Cerebellar cortex (tissue), 1 donor: ENCODE measurements around the gene PTPRQ.
"Not testable (repeated sequence)": the region's sequence is repeated elsewhere in the genome, so short reads cannot be mapped to it uniquely, and the experiment has no call there.

Experiments used
- DNase-seq: peaks from one replicate; pipeline ENCODE4 v3.0.0-alpha.2; 2015; ENCODE audit warnings: low spot score

The PTPRQ gene

DNA sequence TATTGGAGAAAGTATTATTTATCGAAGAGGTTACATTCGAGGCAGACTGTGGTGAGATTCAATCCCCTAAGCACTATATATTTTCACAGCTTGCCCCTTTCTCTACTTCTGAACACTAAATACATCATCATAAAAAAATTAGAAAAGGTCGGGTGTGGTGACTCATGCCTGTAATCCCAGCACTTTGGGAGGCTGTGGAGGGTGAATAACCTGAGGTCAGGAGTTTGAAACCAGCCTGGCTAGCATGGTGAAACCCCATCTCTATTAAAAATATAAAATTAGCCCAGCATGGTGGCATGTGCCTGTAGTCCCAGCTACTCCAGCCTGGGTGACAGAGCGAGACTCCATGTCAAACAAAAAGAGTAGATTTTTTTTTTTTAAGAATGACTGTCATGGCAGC lies 192.8 kb downstream of the PTPRQ start:
- no peak for DNase-seq

DNA sequence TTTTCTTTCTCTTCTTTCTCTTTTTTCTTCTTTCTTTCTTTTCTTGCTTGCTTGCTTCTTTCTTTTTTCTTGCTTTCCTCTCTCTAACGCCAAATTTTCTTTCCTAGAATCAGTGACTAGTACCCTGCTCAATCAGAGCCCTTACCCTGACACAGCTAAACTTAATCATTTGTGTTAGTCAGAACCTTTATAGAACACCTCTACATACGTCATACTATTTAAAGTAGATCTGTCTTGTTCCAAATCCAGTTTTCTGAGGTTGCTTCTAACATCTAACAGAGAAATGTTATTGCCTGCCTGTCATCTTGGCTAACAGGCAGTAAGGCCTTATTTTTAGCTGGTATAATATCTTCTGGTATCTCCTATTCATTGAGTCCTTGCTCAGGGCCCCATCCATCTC lies 197.9 kb downstream of the PTPRQ start:
- DNase-seq = no peak

DNA sequence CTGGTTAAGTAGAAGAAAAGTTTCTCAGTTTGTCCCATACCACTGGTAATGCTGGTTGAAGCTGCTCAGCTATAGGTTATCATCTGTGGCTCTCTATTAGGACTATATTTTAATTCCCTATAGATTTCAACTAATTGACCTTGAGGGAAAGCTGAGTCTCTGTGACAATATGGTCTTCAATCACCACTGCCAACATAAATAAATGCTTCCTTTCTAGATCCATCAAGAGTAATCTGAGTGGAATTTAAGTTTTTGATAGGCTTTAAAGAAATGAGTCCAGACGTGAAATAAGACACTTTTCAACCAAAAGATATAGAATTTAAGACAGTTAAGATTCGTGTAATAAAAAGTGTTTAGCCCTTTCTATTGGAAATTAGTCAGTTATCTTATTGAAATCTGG lies 199.9 kb downstream of the PTPRQ start:
- DNase-seq = no peak

DNA sequence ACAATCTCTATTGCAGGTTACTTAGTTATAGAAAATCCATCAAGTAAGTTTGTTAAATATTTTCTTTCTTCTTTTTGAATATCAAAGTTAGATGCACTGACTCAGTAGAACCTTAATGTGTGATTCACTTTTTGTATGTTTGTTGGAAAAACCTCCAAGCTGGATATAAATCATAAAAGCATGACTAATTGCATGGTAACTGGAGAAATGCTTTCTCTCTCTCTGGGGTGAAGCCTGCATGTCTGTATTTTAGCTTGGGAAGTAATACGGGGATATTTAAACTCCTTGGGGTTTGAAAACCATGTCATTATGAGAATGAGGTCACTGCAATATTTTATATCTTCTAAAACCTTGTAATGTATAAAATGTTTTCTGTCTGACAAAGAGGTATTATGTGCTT lies 204.8 kb downstream of the PTPRQ start:
- DNase-seq = no peak

DNA sequence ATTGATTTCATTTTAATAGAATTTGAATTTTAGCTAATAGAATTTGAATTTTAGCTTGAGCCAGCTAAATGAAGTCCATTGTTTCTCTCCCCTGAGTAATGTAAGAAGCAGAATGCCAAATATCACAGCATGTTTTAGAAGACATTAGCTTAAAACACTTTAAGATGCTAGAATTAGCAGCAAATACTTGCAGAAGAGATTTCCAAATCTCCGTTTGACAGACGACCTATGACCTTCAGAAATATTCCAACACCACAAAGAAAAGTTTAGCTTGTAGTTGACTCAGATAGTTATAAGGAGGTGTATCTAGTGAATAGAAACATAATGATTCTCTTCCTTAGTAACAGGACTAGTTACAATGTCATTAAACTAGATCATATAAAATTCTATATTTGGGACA lies 211.7 kb downstream of the PTPRQ start:
- DNase-seq = no peak

DNA sequence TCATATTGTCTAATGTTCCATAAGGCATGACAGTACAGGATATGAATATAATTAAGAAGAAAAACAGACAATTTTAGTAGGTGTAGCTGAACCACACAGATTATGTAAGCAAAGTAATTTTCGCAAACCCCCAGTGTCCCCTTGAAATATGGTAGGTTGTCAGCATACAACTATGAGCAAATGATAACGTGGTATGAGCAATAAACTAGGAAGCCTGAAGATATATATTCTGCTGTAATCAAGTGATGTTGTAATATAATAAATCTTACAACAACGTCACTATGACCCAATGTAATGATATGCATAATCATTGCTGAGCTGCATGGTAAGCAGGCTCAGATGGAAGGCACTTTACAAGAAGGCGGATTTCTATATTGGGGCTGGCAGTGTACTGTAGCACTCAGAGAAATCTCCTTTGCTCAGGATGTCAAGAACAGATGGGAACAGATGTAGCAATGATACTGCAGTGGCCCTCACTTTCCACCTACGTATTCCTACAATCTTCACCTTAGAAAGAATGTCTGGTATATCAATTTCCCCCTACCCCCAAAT lies 215.6 kb downstream of the PTPRQ start:
- no peak for DNase-seq

DNA sequence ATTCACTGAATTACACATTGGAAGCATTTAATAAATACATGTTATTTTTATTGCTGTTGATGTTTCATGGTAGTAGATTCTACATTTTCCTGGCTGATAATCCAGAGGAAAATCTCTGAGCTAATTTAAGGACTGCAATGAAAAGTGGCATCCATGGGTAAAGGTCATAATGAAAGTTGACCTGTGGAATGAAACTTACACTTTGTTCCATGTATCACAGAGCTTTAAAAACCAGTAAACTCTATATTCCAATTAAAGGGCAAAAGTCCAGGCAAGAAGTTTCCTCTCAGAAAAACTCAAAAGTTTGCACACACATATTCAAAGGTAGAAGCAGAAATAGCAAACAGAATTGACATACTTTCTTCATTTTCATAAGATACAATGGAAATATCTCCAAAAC lies 218.6 kb downstream of the PTPRQ start:
- no peak for DNase-seq

DNA sequence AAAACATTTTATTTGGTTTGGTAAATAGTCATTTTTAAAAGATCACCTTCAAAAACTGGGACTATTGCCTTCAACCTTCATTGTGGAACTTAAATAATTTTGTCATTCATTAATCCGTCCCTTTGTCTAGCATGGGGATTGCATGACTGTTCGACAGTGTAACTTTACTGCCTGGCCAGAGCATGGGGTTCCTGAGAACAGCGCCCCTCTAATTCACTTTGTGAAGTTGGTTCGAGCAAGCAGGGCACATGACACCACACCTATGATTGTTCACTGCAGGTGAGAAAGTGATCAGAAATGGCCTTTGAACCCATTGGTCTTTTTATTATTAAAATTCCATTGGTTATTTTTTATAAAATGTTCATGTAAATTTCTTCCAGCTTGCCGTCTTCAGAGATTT lies 226.2 kb downstream of the PTPRQ start:
- DNase-seq = no peak

DNA sequence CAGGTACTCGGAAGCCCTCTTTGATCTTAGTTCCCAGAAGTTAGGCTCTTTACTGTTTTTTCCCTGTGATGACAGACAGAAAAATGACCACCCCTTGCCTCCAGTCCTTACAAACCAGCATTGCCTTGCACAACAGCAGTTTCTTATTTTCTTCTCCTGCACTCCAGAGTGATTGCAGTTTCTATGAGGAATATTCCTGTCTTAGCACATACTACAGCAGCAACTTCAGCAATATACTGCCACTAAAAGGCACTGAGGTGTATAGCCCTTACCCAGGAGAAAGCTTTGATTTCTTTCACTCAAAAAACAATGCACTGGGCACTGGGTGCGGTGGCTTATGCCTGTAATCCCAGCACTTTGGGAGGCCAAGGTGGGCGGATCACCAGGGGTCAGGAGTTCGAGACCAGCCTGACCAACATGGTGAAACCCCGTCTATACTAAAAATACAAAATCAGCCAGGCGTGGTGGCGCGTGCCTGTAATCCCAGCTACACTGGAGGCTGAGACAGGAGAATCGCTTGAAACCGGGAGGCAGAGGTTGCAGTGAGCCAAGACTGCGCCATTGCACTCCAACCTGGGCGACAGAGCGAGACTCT lies 232.1 kb downstream of the PTPRQ start:
- not testable (repeated sequence) for DNase-seq

DNA sequence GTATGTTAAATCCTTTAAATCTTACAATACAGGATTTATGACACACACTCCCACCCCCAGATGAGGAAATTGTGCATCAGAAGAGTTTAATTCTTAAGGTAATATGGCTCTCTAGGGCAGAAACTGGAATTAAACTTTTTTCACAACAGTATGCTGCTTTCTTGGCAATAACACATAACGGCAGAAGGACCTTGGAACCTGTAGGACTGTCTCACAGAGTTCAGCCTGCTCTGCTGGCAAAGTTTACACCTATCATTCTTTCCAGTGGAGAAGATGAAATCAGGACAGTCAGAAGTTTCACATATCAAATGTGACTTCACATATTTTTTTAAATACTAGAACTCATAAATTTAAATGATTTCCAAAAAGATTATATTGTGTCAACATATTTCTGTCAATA lies 232.8 kb downstream of the PTPRQ start:
- DNase-seq = peak; percentile 33

DNA sequence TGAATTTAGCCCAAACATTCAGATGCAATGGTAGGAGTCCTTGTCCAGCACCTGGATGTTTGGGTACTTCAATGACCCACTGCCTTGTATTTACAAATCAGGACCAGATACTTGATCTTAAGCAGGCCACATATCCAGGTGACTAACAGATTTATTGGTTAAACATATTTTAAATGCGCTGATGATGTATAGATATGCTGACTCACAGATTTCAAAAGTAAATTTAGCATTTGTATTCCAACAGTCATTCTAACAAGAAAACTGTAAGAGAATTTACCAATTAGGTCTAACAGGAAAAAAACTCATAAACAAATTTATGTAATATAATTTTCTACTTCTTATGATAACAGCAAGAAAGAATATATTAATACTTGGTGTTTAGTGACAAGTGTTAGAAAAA lies 234.0 kb downstream of the PTPRQ start:
- no peak for DNase-seq

DNA sequence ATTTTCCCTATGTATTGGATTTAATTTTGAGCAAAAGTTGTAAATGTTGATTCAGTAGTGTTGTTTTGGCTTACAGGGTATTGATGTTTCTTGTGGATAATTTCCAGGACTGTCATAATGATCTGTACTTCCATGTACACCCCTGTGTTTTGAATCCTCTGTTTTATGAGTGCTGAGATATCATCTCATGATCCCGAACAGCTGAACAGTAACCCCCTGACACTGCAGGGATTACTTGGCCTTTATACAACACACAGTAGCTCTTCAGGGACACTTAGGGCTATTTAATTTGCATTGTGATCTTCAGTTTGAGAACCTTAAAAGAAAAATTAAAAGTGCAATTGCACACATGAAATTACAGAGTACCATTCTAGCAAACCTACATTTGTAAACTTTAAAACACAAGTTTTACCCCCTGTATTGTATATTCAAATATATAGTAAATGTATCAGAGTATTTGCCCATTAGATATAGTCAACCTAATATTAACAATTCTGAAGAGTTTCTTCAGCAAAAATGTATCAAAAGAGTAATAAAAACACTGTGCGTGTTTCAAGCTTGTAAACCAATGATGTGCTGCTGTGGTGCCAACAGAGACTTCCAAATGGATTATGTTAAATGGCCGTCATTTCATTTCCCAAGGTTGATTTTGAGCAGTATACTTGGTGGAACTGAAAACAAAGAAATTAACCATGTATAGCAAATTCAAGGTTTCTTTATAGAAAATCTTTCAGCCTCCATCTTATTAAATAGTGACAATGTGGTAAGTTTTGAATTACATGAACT lies 235.5 kb downstream of the PTPRQ start:
- DNase-seq = no peak

DNA sequence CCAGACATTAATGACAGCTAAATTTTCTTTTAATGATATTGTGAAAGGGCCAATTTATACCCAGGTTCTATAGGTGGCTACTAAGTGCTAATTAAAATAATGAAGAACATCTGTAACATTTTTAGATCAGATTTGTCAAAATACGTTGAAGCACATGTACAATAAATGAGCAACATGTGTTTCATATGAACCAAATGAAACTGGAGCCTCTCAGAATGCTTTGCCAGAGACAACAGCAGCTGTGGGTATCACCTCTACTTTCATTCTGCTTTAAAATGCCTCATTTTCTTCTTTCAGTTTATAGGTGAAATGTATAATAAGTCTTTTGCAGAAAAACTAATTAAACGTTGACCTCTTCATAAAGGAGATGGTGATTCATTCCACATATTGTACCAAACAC lies 237.3 kb downstream of the PTPRQ start:
- no peak for DNase-seq

DNA sequence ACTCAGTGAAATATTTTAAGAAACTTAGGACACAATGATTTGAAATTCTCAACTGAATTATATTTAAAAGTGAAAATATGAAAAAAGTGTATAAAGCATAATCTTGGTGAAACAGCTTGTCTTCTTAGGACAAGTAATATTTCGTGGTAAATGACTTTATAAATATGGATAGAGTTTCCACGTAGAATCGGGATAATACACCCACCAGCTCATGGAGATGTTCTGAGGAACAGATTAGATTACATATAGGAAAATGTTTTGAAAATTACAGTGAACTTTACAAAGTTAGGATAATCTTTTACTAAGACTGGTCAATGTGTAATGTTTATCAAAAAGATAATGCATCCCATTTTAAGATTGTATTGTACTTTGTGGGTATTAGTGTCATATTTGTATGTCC lies 237.8 kb downstream of the PTPRQ start:
- DNase-seq = no peak

DNA sequence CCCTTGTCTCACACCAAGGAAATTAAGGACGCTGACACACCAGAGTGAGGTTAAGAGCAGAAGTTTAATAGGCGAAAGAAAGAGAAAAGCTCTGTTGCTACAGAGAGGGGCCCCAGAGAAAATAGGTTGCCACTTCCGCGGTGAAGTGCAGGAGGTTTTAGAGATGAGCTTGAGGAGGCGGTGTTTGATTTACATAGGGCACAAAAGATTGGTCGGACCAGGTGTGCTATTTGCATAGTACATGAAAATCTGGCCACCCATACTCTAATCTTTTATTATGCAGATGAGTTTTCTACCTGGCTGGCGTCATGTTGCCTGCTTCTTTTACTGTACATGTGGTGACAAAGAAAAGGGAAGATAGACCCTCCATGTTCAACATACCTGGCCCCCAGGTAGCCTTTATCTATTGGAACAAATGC lies 240.1 kb downstream of the PTPRQ start:
- no peak for DNase-seq

DNA sequence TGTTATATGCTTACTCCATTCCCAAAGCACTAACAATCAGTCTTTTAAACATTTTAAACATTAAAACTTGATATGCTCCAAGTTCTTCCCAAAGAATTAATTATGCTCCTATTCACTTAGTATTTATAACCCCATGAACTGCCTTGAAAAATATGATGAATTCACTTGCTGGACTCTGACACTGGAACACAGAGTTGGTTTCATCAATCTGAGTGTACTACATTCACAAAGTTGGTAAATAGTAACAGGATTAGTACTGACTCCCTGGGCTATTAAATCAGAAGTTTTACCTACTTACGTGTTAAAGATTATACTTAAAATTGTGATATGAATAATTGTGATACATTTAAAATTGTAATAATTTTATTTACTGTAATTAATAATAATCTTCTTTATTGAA lies 246.1 kb downstream of the PTPRQ start:
- DNase-seq = no peak

DNA sequence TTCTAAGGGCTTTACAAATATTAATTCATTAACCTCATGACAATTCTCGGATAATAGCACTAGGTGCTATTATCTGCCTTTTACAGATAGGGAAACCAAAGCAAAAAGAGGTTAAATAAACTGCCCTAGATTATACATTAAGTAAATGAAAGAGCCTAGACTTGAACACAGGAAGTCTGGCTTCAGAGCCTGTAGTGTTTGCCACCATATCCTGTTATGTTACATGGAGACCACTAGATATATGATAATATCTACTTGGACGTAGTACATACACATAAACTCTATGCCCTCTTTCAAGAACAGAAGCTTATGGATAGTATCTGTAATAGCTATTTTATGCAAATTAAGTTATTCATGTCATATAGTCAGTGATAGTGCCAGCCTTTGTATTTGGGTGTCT lies 246.5 kb downstream of the PTPRQ start:
- no peak for DNase-seq

DNA sequence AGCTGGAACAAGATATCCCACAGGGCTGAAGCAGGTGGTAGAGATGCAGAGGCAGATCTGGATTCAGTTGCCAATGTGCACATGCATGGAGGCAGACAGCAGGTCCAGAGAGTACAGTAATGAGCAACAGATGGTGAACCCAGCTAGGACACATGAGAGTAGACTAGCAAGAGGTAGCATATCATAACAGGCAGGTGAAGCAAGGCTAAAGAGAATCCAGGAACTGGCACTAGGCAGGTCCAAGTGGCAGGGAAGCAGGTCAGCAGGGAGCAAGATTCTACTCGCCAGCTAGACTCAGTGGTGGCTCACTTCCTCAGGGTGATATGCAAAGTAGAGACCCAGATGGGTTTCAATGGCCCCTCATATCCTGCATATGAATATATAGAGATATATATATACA lies 248.1 kb downstream of the PTPRQ start:
- DNase-seq = peak; percentile 95

DNA sequence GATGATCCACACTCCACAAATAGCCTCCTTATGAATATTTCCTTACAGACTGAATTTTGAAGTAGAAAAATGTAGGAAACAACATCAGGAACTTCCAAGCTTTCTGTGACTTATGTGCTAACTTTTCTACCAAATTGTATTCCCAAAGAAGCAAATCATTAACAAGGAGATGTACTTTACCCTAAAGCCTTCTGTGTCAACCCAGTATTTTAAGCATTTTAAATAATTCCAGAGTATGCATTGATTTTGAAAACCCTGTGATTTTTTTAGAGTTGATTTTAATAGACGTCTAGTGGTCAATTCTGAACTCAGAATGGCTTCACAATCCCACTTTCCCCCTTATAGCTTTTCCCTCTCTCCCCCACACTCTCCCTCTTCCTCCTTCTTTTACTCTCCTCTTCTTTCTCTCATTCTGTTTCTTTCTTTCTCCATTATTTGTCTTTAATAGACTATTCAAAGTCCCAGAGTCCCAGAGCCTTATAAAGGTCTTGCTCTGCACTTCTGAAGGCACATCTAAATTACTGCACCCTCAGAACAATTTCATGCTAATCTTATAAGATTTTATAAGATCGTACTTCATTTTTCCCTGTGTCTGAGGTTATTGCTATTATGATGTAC lies 253.3 kb downstream of the PTPRQ start:
- no peak for DNase-seq

DNA sequence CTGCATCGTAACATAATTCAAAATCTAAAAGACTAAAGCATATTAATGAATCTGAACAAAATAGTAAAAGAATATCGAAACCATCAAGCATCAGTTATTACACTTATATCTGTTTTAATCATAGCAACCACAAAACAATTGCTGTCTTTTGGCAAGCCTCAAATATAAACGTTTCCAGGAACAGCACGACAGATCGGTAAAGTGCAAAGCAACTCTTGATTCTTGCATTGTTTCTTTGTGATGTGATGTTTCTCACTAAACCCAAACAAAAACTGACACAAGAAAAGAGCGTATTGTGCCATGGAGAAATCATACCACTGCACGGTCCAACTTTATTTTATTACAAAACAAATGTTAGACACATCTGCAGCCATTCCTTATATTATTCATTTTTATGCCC lies 254.2 kb downstream of the PTPRQ start:
- DNase-seq = no peak

DNA sequence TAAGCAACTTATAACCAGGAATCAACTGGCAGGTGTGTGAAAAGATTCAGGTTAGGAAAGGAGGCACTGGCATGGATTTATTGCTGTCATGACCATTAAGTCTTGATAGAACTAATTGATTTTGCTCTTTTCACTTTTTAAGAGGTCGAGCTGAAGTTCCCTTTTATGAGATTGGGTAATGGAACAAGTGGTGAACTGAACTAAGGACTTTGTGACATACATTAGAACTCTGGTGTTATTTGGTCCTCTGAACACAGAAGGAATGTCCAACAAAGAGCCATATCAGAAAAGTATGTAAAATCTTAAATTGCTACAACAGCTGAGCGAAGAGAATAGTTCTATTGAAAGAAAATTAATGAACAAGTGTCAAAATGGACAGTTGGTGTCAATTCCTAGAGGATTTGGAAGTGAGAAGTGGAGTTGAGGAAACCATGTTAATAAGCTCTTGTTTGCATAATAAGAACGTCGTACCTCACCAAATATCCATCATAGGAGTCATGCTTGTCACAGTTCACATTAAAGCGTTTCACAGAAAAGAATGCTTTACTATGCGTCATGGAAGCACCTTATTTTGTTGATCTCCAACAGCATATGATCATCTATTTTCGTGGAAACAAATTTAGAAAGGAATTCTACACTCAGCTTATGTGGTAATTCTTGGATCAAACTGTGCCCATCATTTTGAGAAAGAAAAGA lies 255.0 kb downstream of the PTPRQ start:
- DNase-seq = no peak

DNA sequence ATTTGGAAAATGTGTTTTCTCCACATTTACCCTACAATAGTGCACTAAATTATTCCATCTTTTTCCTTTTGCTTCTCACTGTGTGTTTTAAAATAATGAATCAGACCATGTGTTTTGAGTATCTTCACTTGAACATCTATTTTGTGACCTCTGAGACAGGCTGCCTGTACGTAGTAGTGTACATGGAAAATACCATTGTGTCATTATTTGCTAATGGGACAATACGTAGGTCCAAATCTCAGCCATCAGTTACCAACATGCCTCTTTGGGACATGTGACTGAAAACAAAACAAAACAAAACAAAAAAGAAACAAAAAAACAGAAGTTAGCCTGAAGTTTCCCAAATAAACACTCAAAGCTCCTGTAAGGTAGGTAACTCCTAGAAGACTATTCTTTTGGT lies 256.3 kb downstream of the PTPRQ start:
- no peak for DNase-seq

DNA sequence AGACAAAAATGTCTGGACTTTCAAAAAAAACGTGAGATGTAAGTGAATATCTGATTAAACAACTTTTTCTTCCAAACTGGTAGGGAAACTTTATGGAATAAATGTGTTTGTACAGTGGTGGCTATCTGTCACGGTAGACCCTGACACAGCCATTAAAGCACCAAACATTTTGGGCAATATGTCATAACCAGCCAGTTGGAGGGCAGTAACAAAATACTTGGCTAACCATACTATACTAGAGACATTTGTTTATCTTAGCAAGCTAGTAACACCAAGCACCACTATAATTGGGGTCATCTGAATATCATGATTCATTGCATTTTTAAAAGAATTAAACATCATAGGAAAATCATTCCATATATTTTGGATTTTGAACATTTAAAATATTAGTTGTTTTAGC lies 257.4 kb downstream of the PTPRQ start:
- DNase-seq = no peak
